OCI-LY1 (cell line): ENCODE results near the gene PGAM4.

Experiments used
- H2AFZ ChIP-seq: fragments of 200-600 bp; sonication (generic), shearing (Covaris generic); 2 replicates; pipeline ENCODE4 v1.6.0; 2014; ENCODE audit warnings: antibody characterized with exemption, mild to moderate bottlenecking, low read length
- H3F3A ChIP-seq: fragments of 200-600 bp; sonication (generic), shearing (Covaris generic); 2 replicates; pipeline ENCODE4 v1.6.0; 2014; ENCODE audit warnings: mild to moderate bottlenecking, antibody characterized with exemption, low read length, moderate library complexity; ENCODE audit not compliant: insufficient read depth
- H3K27ac ChIP-seq: fragments of 200-600 bp; sonication (generic); 2 replicates; pipeline ENCODE4 v1.5.1; 2014; ENCODE audit warnings: low read length, mixed run types, mild to moderate bottlenecking, low read depth; ENCODE audit not compliant: poor library complexity, severe bottlenecking
- H3K27me3 ChIP-seq: fragments of 200-600 bp; sonication (generic); 2 replicates; pipeline ENCODE4 v1.6.0; 2014; ENCODE audit warnings: antibody characterized with exemption, mild to moderate bottlenecking, low read length, moderate library complexity; ENCODE audit not compliant: insufficient read depth
- H3K36me3 ChIP-seq: fragments of 200-600 bp; sonication (generic); 2 replicates; pipeline ENCODE4 v1.6.1; 2014; ENCODE audit warnings: mild to moderate bottlenecking, antibody characterized with exemption, low read length, moderate library complexity, mixed read lengths; ENCODE audit not compliant: insufficient read depth
- H3K4me1 ChIP-seq: fragments of 200-600 bp; sonication (generic); 2 replicates; pipeline ENCODE4 v1.5.1; 2014; ENCODE audit warnings: mild to moderate bottlenecking, low read length, moderate library complexity; ENCODE audit not compliant: insufficient read depth, severe bottlenecking
- H3K4me2 ChIP-seq: fragments of 200-600 bp; sonication (generic), shearing (Covaris generic); 2 replicates; pipeline ENCODE4 v1.6.1; 2014; ENCODE audit warnings: low read length
- H3K4me3 ChIP-seq: fragments of 200-600 bp; sonication (generic); 2 replicates; pipeline ENCODE4 v1.5.1; 2014; ENCODE audit warnings: low read length, low read depth, mild to moderate bottlenecking, mixed read lengths; ENCODE audit not compliant: poor library complexity, severe bottlenecking
- H3K79me2 ChIP-seq: fragments of 200-600 bp; shearing (Covaris generic); 2 replicates; pipeline ENCODE4 v1.6.1; 2016; ENCODE audit warnings: mixed run types, low read length, mixed read lengths; ENCODE audit not compliant: insufficient read depth
- H3K9ac ChIP-seq: fragments of 200-600 bp; sonication (generic), shearing (Covaris generic); 2 replicates; pipeline ENCODE4 v1.6.1; 2014; ENCODE audit warnings: mild to moderate bottlenecking, low read length, mixed read lengths
- H3K9me2 ChIP-seq: fragments of 200-600 bp; sonication (generic), shearing (Covaris generic); 2 replicates; pipeline ENCODE4 v1.6.1; 2014; ENCODE audit warnings: low read depth, mild to moderate bottlenecking, low read length, mixed read lengths
- H3K9me3 ChIP-seq: fragments of 200-600 bp; shearing (Covaris generic); 2 replicates; pipeline ENCODE4 v1.6.1; 2014; ENCODE audit warnings: low read length, mixed read lengths
- H4K20me1 ChIP-seq: fragments of 200-600 bp; sonication (generic), shearing (Covaris generic); 2 replicates; pipeline ENCODE4 v1.6.0; 2016; ENCODE audit warnings: mild to moderate bottlenecking, low read length; ENCODE audit not compliant: insufficient read depth
- EZH2 ChIP-seq: fragments of 200-600 bp; sonication (generic), shearing (Covaris generic); IDR thresholded peaks from 2 replicates; pipeline ENCODE4 v1.8.0; 2017; ENCODE audit warnings: borderline replicate concordance, mixed run types, mild to moderate bottlenecking, antibody characterized with exemption, low read length, moderate library complexity, mixed read lengths
- TF ChIP-seq, protein P1 (sequence below): fragments of 200-600 bp; sonication (generic), shearing (Covaris generic); IDR thresholded peaks from 2 replicates; pipeline ENCODE4 v1.5.1; 2017; ENCODE audit warnings: mild to moderate bottlenecking, antibody characterized with exemption, low read length, moderate library complexity, mixed read lengths

The PGAM4 gene

DNA sequence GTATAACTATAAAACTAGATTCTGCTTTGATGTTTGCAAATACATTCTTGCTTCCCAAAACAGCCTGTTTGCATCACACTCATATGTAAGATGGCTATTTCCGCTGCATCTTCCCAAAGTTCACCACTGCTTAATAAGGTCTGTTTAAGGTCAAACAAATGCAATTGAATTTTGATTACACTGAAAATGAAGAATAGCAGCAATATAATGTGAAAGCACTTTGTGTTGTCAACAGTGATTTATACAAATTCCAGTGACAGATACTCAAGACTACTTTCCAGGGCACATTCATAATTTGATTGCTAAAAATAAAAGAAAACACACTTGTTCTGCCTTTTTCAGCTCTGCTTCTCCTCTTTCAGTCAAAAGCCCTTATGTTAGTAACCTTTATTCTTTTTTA lies 8.1 kb upstream of the PGAM4 start:
- TF ChIP-seq, protein P1, sequence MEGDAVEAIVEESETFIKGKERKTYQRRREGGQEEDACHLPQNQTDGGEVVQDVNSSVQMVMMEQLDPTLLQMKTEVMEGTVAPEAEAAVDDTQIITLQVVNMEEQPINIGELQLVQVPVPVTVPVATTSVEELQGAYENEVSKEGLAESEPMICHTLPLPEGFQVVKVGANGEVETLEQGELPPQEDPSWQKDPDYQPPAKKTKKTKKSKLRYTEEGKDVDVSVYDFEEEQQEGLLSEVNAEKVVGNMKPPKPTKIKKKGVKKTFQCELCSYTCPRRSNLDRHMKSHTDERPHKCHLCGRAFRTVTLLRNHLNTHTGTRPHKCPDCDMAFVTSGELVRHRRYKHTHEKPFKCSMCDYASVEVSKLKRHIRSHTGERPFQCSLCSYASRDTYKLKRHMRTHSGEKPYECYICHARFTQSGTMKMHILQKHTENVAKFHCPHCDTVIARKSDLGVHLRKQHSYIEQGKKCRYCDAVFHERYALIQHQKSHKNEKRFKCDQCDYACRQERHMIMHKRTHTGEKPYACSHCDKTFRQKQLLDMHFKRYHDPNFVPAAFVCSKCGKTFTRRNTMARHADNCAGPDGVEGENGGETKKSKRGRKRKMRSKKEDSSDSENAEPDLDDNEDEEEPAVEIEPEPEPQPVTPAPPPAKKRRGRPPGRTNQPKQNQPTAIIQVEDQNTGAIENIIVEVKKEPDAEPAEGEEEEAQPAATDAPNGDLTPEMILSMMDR, result no peak
- TF ChIP-seq EZH2, result no peak
- no peaks in the 10 kb centered on the region for H3K36me3 ChIP-seq
- H4K20me1 ChIP-seq, result no peaks in the 10 kb centered on the region
- no peak overlapping the region for H2AFZ ChIP-seq
- no peaks in the 10 kb centered on the region for H3K9me3 ChIP-seq
- H3K4me2 ChIP-seq, result no peak overlapping the region
- H3K4me1 ChIP-seq, result no peaks in the 10 kb centered on the region
- H3K9ac ChIP-seq, result no peak overlapping the region
- H3F3A ChIP-seq, result no peaks in the 10 kb centered on the region
- no peaks in the 10 kb centered on the region for H3K27me3 ChIP-seq
- H3K4me3 ChIP-seq, result no peak overlapping the region
- H3K79me2 ChIP-seq, result no peaks in the 10 kb centered on the region
- no peak overlapping the region for H3K27ac ChIP-seq
- H3K9me2 ChIP-seq, result no peaks in the 10 kb centered on the region

DNA sequence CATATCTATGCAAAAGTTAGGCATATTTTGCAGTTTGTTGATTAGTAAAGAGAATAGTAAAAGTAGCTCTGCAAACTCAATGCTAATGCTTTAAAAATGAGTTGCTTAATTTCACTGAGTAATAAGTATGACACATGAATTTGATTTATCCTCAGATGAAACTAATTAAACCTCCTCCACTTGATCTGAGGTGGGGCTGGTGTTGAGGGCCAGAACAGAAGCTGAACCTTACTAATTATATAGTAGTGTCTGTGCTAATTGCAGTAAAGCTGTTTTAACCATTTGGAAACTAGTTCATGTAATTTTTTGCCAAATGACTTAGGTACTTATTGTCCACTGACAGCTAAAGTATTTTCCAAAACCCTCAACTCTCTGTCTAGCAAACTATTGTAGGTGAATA lies 7.7 kb upstream of the PGAM4 start:
- Histone ChIP-seq H3K9me3 (no peaks in the 10 kb centered on the region), H3K36me3 (no peaks in the 10 kb centered on the region), H3K9me2 (no peaks in the 10 kb centered on the region), H3K4me1 (no peaks in the 10 kb centered on the region), H3K9ac (no peak overlapping the region), H3K4me3 (no peak overlapping the region), H3K27ac (no peak overlapping the region), H3K27me3 (no peaks in the 10 kb centered on the region), H3K4me2 (no peak overlapping the region), H3K79me2 (no peaks in the 10 kb centered on the region), H2AFZ (no peak overlapping the region), H3F3A (no peaks in the 10 kb centered on the region), H4K20me1 (no peaks in the 10 kb centered on the region)
- TF ChIP-seq, protein P1, result no peak
- no peak for TF ChIP-seq EZH2

DNA sequence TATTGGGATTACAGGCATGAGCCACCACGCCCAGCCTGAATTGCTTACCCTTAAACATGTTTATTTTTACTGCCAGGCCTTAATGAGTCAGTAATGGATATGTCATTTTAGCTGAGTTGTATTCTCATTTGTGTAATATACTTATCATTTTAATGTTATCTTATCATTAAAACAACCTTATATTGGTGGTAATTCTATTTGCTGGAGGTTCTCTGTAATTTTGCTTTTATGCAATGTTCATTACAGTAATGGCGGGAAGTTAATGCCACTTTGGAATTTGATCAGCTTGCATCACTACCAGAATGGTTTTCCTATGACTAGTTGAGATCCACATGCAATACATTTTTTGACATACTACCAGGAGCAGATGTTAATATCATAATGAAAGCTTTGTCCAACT lies 6.3 kb upstream of the PGAM4 start:
- H3K79me2 ChIP-seq, result no peaks in the 10 kb centered on the region
- H2AFZ ChIP-seq, result no peak overlapping the region
- H3K27me3 ChIP-seq, result no peaks in the 10 kb centered on the region
- H3K9ac ChIP-seq, result no peak overlapping the region
- H3K9me3 ChIP-seq, result no peaks in the 10 kb centered on the region
- H3K9me2 ChIP-seq, result no peaks in the 10 kb centered on the region
- no peak overlapping the region for H3K27ac ChIP-seq
- no peaks in the 10 kb centered on the region for H3F3A ChIP-seq
- no peak overlapping the region for H3K4me2 ChIP-seq
- H3K4me3 ChIP-seq, result no peak overlapping the region
- H4K20me1 ChIP-seq, result no peaks in the 10 kb centered on the region
- no peaks in the 10 kb centered on the region for H3K4me1 ChIP-seq
- no peaks in the 10 kb centered on the region for H3K36me3 ChIP-seq
- TF ChIP-seq, protein P1, result no peak
- TF ChIP-seq EZH2, result no peak
